K562 (cell line): ENCODE results near the gene CCNYL1. TPM values are rescaled to one million over a fixed set of nuclear protein-coding genes. Genes with fewer than 3 reads are reported as not detected.

Experiments
- CBX2 ChIP-seq: fragments of 200-600 bp; sonication (generic); IDR thresholded peaks from one replicate; pipeline ENCODE4 v1.6.1; 2012; ENCODE audit warnings: mild to moderate bottlenecking, low read length, inconsistent platforms; ENCODE audit not compliant: insufficient read depth, poor library complexity, severe bottlenecking
- COPS2 ChIP-seq: fragments of 450-650 bp; conservative IDR thresholded peaks from 2 replicates; pipeline ENCODE4 v1.6.1; 2016; ENCODE audit warnings: mild to moderate bottlenecking, moderate library complexity
- KDM1A ChIP-seq, 2 experiments: fragments of 450-650 bp; IDR thresholded peaks; 2 replicates each; pipeline ENCODE4 v1.6.1; 2016; ENCODE audit warnings: mild to moderate bottlenecking in 2 of 2
- MIER1 ChIP-seq: fragments of 450-650 bp; IDR thresholded peaks from 2 replicates; pipeline ENCODE4 v1.6.1; 2016; ENCODE audit warnings: antibody characterized with exemption, mild to moderate bottlenecking, low read depth
- POU5F1 ChIP-seq: fragments of 150-350 bp; IDR thresholded peaks from 2 replicates; pipeline ENCODE4 v1.6.1; 2014; ENCODE audit warnings: borderline replicate concordance, low read length, low read depth, mild to moderate bottlenecking; ENCODE audit not compliant: partially characterized antibody
- ZNF311 ChIP-seq: fragments of 250-450 bp; sonication (Bioruptor Pico); IDR thresholded peaks from 2 replicates; pipeline ENCODE4 v1.4.0; 2020; ENCODE audit warnings: mild to moderate bottlenecking, moderate library complexity
- ZNF644 ChIP-seq: fragments of 200-800 bp; sonication (Bioruptor generic); IDR thresholded peaks from 2 replicates; pipeline ENCODE4 v1.6.1; 2016; ENCODE audit warnings: low read depth, missing genetic modification characterization, missing compliant biosample characterization
- ZNF76 ChIP-seq: fragments of 250-450 bp; sonication (Bioruptor Pico); IDR thresholded peaks from 2 replicates; pipeline ENCODE4 v1.4.0; 2020; ENCODE audit warnings: mild to moderate bottlenecking, moderate library complexity, borderline replicate concordance
- polyA plus RNA-seq, 8 experiments: library from polyadenylated mRNA; depleted of rRNA in 4 of 8; stranded (reverse) in 5 of 8; unstranded in 3 of 8; fragments of >200 nt; fragmentation: Nextera tagmentation in 2 of 8; fragmentation: Illumina TruSeq in 1 of 8; extraction: Ambion mirVana in 2 of 8; extraction: Trizol in 1 of 8; gene quantifications; 2 replicates each; pipeline versions ENCODE4 v1.2.1 to v1.2.3, GENCODE V29; 2011 to 2014; ENCODE audit warnings: inconsistent platforms in 1 of 8, missing spikeins in 1 of 8
- total RNA-seq, 7 experiments: library from RNA; depleted of rRNA in 6 of 7; stranded (reverse); fragments of >200 nt in 6 of 7; fragmentation: Illumina TruSeq in 2 of 7; extraction: Trizol in 2 of 7; gene quantifications; 2 replicates each; pipeline versions ENCODE4 v1.2.1 to v1.2.3, GENCODE V29; 2011 to 2021; ENCODE audit warnings: low replicate concordance in 1 of 7
- TF ChIP-seq, protein P1 (sequence below): fragments of 250-450 bp; sonication (Bioruptor Pico); IDR thresholded peaks from 2 replicates; pipeline ENCODE4 v1.4.0; 2020; ENCODE audit warnings: mild to moderate bottlenecking, moderate library complexity
- TF ChIP-seq, protein P2 (sequence below): fragments of 450-650 bp; IDR thresholded peaks from 2 replicates; pipeline ENCODE4 v1.6.1; 2016; ENCODE audit warnings: borderline replicate concordance

CCNYL1 gene
- total and polyA plus RNA-seq, 9 of the 15 experiments (the other 6 are each of a cell fraction or from before 2014, with no cell fraction given) = 1.9 to 7.5 (median 4.7) TPM

DNA sequence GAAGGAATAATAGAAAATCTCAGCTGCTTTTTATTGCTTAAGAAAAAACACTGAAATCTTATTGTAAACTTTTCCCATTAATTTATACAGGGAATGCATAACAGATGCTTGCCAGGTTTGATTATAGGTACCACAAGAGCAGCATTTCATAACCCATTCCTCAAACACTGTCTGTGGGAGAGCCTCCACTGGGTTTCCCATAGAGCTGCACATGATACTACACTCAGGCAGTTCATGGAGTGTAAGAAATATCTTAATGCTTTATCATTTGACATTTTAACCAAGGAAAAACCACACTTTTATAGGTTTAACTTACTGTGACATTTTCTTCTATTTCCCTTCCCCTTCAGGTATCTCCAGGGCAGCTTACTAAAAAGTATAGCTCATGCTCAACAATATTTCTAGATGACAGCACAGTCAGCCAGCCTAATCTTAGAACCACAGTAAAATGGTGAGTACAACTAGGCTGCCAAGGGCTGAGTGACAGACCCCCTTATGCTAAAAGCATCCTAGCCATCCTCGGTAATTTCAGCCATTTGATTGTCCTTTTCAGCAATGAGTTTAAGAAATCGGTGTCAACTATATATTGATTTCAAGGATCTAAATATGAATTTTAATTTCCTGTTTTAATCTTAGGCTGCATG lies 22.3 kb downstream of the CCNYL1 start (continued):
- TF ChIP-seq, protein P1, sequence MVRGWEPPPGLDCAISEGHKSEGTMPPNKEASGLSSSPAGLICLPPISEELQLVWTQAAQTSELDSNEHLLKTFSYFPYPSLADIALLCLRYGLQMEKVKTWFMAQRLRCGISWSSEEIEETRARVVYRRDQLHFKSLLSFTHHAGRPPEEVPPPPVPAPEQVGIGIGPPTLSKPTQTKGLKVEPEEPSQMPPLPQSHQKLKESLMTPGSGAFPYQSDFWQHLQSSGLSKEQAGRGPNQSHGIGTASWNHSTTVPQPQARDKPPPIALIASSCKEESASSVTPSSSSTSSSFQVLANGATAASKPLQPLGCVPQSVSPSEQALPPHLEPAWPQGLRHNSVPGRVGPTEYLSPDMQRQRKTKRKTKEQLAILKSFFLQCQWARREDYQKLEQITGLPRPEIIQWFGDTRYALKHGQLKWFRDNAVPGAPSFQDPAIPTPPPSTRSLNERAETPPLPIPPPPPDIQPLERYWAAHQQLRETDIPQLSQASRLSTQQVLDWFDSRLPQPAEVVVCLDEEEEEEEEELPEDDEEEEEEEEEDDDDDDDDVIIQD = no peak
- TF ChIP-seq, protein P2, sequence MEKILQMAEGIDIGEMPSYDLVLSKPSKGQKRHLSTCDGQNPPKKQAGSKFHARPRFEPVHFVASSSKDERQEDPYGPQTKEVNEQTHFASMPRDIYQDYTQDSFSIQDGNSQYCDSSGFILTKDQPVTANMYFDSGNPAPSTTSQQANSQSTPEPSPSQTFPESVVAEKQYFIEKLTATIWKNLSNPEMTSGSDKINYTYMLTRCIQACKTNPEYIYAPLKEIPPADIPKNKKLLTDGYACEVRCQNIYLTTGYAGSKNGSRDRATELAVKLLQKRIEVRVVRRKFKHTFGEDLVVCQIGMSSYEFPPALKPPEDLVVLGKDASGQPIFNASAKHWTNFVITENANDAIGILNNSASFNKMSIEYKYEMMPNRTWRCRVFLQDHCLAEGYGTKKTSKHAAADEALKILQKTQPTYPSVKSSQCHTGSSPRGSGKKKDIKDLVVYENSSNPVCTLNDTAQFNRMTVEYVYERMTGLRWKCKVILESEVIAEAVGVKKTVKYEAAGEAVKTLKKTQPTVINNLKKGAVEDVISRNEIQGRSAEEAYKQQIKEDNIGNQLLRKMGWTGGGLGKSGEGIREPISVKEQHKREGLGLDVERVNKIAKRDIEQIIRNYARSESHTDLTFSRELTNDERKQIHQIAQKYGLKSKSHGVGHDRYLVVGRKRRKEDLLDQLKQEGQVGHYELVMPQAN = no peak
- TF ChIP-seq ZNF311 (CRISPR knock-in tag) (no peak), KDM1A (IDR thresholded peaks at IDR 0.05) (no peak), ZNF76 (CRISPR knock-in tag) (no peak), ZNF644 (tag) (no peak), CBX2 (no peak), POU5F1 (no peak), COPS2 (no peak), MIER1 (no peak)
